Loucy (cell line): ENCODE measurements around the gene RAB31.

Source experiments
- H2AFZ ChIP-seq: fragments of 200-600 bp; sonication (generic); 2 replicates; pipeline ENCODE4 v1.6.0; 2016; ENCODE audit warnings: antibody characterized with exemption, mild to moderate bottlenecking, low read length, moderate library complexity
- H3F3A ChIP-seq: fragments of 200-600 bp; 2 replicates; pipeline ENCODE4 v1.6.0; 2016; ENCODE audit warnings: antibody characterized with exemption, low read depth, mild to moderate bottlenecking
- H3K27me3 ChIP-seq: fragments of 200-600 bp; sonication (generic); 2 replicates; pipeline ENCODE4 v1.6.1; 2014; ENCODE audit warnings: low read length, mild to moderate bottlenecking; ENCODE audit not compliant: insufficient read depth, poor library complexity, severe bottlenecking
- H3K36me3 ChIP-seq: fragments of 200-600 bp; sonication (generic); 2 replicates; pipeline ENCODE4 v1.6.1; 2016; ENCODE audit warnings: low read length; ENCODE audit not compliant: insufficient read depth
- H3K4me1 ChIP-seq: fragments of 200-600 bp; sonication (generic); 2 replicates; pipeline ENCODE4 v1.5.1; 2014; ENCODE audit warnings: low read length, mild to moderate bottlenecking; ENCODE audit not compliant: insufficient read depth, poor library complexity, severe bottlenecking
- H3K4me2 ChIP-seq: fragments of 200-600 bp; sonication (generic); 2 replicates; pipeline ENCODE4 v1.6.0; 2014; ENCODE audit warnings: antibody characterized with exemption, low read length, low read depth, mild to moderate bottlenecking; ENCODE audit not compliant: poor library complexity, severe bottlenecking
- H3K4me3 ChIP-seq: fragments of 200-600 bp; sonication (generic); 2 replicates; pipeline ENCODE4 v1.5.1; 2014; ENCODE audit warnings: low read length, mild to moderate bottlenecking, mixed read lengths; ENCODE audit not compliant: poor library complexity, severe bottlenecking
- H3K79me2 ChIP-seq: fragments of 200-600 bp; sonication (generic); 2 replicates; pipeline ENCODE4 v1.6.1; 2014; ENCODE audit warnings: low read length; ENCODE audit not compliant: insufficient read depth
- H3K9ac ChIP-seq: fragments of 200-600 bp; sonication (generic); 2 replicates; pipeline ENCODE4 v1.6.0; 2014; ENCODE audit warnings: mild to moderate bottlenecking, low read depth, low read length, moderate library complexity; ENCODE audit not compliant: poor library complexity, severe bottlenecking
- H3K9me2 ChIP-seq: fragments of 200-600 bp; sonication (generic); replicated peaks from 2 replicates; pipeline ENCODE4 v1.6.1; 2016; ENCODE audit warnings: low read depth, low read length, mixed read lengths
- H3K9me3 ChIP-seq: fragments of 200-600 bp; sonication (generic); 2 replicates; pipeline ENCODE4 v1.6.1; 2014; ENCODE audit warnings: mild to moderate bottlenecking, antibody characterized with exemption, low read length, low read depth; ENCODE audit not compliant: insufficient read depth
- H4K20me1 ChIP-seq: fragments of 200-600 bp; sonication (generic); 2 replicates; pipeline ENCODE4 v1.6.0; 2014; ENCODE audit warnings: antibody characterized with exemption, low read length, mild to moderate bottlenecking; ENCODE audit not compliant: insufficient read depth, poor library complexity, severe bottlenecking
- EZH2phosphoT487 ChIP-seq: fragments of 200-600 bp; IDR thresholded peaks from 2 replicates; pipeline ENCODE4 v1.6.1; 2018; ENCODE audit warnings: antibody characterized with exemption, mild to moderate bottlenecking, moderate library complexity, borderline replicate concordance
- TF ChIP-seq, protein P1 (sequence below): fragments of 200-600 bp; sonication (generic); conservative IDR thresholded peaks from 2 replicates; pipeline ENCODE4 v1.5.1; 2014; ENCODE audit warnings: mild to moderate bottlenecking, antibody characterized with exemption, low read length

RAB31 gene

DNA sequence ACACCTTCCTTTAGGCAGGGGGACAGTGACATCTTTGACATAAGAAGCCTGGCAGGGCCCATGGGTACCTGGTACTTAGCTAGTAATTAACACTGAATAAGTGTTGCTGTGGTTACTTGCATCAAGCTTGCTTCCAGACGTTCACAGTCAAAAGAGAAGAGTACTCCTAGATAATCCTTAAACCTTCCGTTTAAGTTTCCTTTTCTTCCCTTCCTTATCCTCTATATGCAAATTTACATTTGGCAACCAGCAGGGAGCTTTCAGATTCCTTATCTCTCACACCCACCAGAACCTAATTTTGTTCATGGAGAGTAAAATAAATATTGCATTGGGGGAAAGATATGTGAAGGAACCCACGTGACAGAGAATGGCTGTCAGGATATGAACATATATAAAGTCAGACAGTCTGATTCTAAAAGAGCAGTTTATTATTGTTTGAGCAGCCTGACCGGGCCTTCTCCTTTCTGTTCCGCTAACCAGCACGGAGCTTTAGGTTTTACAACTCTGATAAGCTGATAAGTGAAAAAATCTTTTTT lies 7.8 kb upstream of the RAB31 start:
- Histone ChIP-seq H4K20me1 (no peaks in the 10 kb centered on the region), H3K36me3 (no peaks in the 10 kb centered on the region), H3K27me3 (no peaks in the 10 kb centered on the region), H3K9me2 (no peaks in the 10 kb centered on the region), H3K4me3 (no peak overlapping the region), H2AFZ (no peak overlapping the region), H3K9me3 (no peaks in the 10 kb centered on the region), H3K9ac (no peak overlapping the region), H3F3A (no peaks in the 10 kb centered on the region), H3K4me1 (no peaks in the 10 kb centered on the region), H3K4me2 (no peak overlapping the region), H3K79me2 (no peaks in the 10 kb centered on the region)
- TF ChIP-seq, protein P1, sequence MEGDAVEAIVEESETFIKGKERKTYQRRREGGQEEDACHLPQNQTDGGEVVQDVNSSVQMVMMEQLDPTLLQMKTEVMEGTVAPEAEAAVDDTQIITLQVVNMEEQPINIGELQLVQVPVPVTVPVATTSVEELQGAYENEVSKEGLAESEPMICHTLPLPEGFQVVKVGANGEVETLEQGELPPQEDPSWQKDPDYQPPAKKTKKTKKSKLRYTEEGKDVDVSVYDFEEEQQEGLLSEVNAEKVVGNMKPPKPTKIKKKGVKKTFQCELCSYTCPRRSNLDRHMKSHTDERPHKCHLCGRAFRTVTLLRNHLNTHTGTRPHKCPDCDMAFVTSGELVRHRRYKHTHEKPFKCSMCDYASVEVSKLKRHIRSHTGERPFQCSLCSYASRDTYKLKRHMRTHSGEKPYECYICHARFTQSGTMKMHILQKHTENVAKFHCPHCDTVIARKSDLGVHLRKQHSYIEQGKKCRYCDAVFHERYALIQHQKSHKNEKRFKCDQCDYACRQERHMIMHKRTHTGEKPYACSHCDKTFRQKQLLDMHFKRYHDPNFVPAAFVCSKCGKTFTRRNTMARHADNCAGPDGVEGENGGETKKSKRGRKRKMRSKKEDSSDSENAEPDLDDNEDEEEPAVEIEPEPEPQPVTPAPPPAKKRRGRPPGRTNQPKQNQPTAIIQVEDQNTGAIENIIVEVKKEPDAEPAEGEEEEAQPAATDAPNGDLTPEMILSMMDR: no peak
- TF ChIP-seq EZH2phosphoT487: no peak

DNA sequence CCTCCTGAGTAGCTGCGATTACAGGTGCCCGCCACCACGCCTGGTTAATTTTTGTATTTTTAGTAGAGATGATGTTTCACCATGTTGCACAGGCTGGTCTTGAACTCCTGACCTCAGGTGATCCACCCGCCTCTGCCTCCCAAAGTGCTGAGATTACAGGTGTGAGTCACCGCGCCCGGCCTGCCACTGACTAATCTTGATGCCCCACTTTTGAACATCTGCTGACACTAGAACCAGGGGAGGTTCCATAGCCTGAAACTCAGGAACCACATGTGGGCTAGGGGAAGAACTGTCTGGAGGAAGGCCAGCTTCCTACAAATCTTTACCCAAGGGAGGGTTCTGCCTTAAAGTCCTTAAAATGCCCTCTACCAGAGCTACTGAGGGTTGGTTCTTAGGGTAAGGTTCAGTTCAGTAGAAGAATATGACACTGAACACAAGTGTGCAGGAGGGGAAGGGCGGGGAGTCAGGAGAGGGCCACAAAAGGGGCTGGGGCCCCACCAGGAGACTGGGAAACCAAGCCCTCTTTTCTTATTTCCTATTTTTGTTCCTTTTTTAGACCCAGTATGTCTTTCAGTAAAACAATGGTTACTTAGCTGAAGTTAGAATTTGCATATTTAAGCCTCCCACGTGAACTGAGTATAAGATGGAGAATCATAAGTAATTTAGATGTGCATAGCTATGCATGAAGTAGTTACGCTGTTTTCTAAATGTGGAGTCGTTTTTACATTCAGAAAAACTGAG lies 6.3 kb upstream of the RAB31 start:
- H3K4me1 ChIP-seq: no peaks in the 10 kb centered on the region
- H2AFZ ChIP-seq: no peak overlapping the region
- H3K9me2 ChIP-seq: no peaks in the 10 kb centered on the region
- H3K27me3 ChIP-seq: no peaks in the 10 kb centered on the region
- no peak overlapping the region for H3K4me2 ChIP-seq
- no peak overlapping the region for H3K9ac ChIP-seq
- H3K4me3 ChIP-seq: no peak overlapping the region
- no peaks in the 10 kb centered on the region for H3K79me2 ChIP-seq
- no peaks in the 10 kb centered on the region for H4K20me1 ChIP-seq
- no peaks in the 10 kb centered on the region for H3K9me3 ChIP-seq
- H3K36me3 ChIP-seq: no peaks in the 10 kb centered on the region
- no peaks in the 10 kb centered on the region for H3F3A ChIP-seq
- TF ChIP-seq, protein P1: no peak
- TF ChIP-seq EZH2phosphoT487: no peak

DNA sequence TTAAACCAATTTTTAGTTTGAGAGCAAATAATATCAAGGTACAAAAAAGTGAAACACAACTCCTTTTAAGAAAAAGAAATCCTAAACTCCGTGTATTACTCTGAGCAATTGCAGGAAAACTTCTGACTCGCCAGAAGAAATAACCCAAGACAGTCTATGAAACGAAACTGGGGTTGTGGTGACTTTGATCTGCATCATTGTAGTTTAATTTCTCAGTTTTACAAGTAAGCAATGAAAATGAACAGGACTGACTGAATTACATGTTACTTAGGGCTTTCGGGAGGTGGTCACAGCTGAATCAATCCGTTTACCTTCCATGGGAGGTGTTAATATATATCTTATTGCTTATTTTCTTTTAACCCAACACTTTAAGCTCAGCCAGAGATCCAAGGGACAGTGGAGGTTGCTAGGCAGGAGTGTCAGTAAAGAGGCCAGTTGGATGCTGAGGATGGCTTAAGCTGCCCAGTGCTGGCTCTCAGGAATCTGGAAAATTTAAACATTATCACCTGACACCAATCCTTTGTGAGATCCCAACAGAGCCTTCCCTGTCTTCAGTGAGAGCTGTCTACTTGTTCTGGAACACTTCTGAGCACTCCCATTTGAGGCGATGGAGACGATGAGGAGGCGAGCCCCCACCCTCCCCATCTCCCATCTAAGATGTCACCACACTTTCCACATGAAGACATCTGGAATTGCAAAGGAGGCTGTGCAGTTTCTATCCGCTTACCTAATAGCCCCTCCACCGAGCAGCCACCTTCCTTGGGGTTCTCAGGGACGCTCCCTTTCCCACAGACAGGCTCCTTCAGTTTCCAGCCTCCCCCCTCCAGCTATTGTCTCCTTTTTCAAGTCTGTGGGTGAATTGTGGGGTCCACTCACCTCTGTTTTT lies 3.6 kb upstream of the RAB31 start:
- Histone ChIP-seq H3K4me3 (no peak overlapping the region), H3K9ac (no peak overlapping the region), H3K9me2 (no peaks in the 10 kb centered on the region), H3K4me2 (no peak overlapping the region), H3K36me3 (no peaks in the 10 kb centered on the region), H3K9me3 (no peaks in the 10 kb centered on the region), H2AFZ (no peak overlapping the region), H3F3A (no peaks in the 10 kb centered on the region), H3K79me2 (no peaks in the 10 kb centered on the region), H3K27me3 (peaks cover 8% of the 10 kb centered on the region), H3K4me1 (peaks cover 7% of the 10 kb centered on the region), H4K20me1 (no peaks in the 10 kb centered on the region)
- TF ChIP-seq, protein P1: no peak
